Adipocyte (in vitro differentiated cells): ENCODE results near the gene VSNL1.

Source experiments
- DNase-seq: peaks from one replicate; pipeline ENCODE4 v3.0.0-alpha.2; 2015; ENCODE audit warnings: low read depth
- H3K27me3 ChIP-seq: replicated peaks from 2 replicates; pipeline ENCODE4 v1.7.0; 2013; ENCODE audit warnings: mild to moderate bottlenecking, low read length, moderate library complexity; ENCODE audit not compliant: control insufficient read depth, insufficient read depth
- H3K36me3 ChIP-seq: 2 replicates; pipeline ENCODE4 v1.7.0; 2013; ENCODE audit warnings: low read length, mild to moderate bottlenecking, moderate library complexity; ENCODE audit not compliant: control insufficient read depth, insufficient read depth, severe bottlenecking
- H3K4me1 ChIP-seq: 2 replicates; pipeline ENCODE4 v1.7.0; 2013; ENCODE audit warnings: mild to moderate bottlenecking, low read length, moderate library complexity; ENCODE audit not compliant: control insufficient read depth, insufficient read depth
- H3K4me3 ChIP-seq: 2 replicates; pipeline ENCODE4 v1.7.0; 2013; ENCODE audit warnings: mild to moderate bottlenecking, low read length, moderate library complexity
- H3K9ac ChIP-seq: 2 replicates; pipeline ENCODE4 v1.7.0; 2013; ENCODE audit warnings: mild to moderate bottlenecking, low read length, moderate library complexity
- H3K9me3 ChIP-seq: 2 replicates; pipeline ENCODE4 v1.7.0; 2013; ENCODE audit warnings: mild to moderate bottlenecking, low read length, moderate library complexity; ENCODE audit not compliant: control insufficient read depth

Gene VSNL1

GRCh38 chr2:17522303-17522702, 18.2 kb upstream of the VSNL1 start:
- no peak overlapping the region for H3K9ac ChIP-seq
- H3K36me3 ChIP-seq, result no peaks in the 10 kb centered on the region
- H3K4me1 ChIP-seq, result peaks cover 8% of the 10 kb centered on the region
- no peak overlapping the region for H3K4me3 ChIP-seq
- no peaks in the 10 kb centered on the region for H3K9me3 ChIP-seq
- DNase-seq, result no peak
- no peaks in the 10 kb centered on the region for H3K27me3 ChIP-seq

DNA sequence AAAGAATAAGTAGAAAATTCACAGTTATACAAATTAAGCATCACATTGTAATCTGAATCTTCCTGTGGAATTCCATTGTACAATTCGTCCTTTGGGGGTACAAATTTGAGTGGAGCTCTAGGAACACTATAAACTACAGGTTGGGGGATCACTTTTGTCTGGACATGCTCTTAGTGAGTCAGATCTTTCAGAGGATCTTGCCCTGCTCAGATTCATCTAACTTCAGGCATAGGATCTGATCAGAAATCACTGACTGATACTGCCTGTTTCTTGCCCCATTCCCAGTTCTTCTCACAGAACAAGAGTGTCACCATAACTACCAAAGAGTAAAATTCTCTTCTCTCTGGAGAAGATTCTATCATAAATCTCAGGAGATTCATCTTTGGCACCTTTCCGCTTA, 10.7 kb upstream of the VSNL1 start:
- Histone ChIP-seq H3K4me3 (no peak overlapping the region), H3K9me3 (no peaks in the 10 kb centered on the region), H3K27me3 (peaks cover 7% of the 10 kb centered on the region), H3K9ac (no peak overlapping the region), H3K36me3 (no peaks in the 10 kb centered on the region), H3K4me1 (no peaks in the 10 kb centered on the region)
- DNase-seq, result no peak

- Histone ChIP-seq H3K4me1 (peaks cover 3% of the 10 kb centered on the region), H3K27me3 (peaks cover 7% of the 10 kb centered on the region), H3K9ac (no peak overlapping the region), H3K36me3 (no peaks in the 10 kb centered on the region), H3K4me3 (no peak overlapping the region), H3K9me3 (no peaks in the 10 kb centered on the region)
- DNase-seq, result no peak
Measured at GRCh38 chr2:17533546-17533945, 7.0 kb upstream of the VSNL1 start.

GRCh38 chr2:17536416-17536815, 4.1 kb upstream of the VSNL1 start:
- Histone ChIP-seq H3K9me3 (no peaks in the 10 kb centered on the region), H3K4me3 (no peak overlapping the region), H3K4me1 (peaks cover 19% of the 10 kb centered on the region), H3K27me3 (peaks cover 14% of the 10 kb centered on the region), H3K9ac (no peak overlapping the region), H3K36me3 (no peaks in the 10 kb centered on the region)
- no peak for DNase-seq

DNA sequence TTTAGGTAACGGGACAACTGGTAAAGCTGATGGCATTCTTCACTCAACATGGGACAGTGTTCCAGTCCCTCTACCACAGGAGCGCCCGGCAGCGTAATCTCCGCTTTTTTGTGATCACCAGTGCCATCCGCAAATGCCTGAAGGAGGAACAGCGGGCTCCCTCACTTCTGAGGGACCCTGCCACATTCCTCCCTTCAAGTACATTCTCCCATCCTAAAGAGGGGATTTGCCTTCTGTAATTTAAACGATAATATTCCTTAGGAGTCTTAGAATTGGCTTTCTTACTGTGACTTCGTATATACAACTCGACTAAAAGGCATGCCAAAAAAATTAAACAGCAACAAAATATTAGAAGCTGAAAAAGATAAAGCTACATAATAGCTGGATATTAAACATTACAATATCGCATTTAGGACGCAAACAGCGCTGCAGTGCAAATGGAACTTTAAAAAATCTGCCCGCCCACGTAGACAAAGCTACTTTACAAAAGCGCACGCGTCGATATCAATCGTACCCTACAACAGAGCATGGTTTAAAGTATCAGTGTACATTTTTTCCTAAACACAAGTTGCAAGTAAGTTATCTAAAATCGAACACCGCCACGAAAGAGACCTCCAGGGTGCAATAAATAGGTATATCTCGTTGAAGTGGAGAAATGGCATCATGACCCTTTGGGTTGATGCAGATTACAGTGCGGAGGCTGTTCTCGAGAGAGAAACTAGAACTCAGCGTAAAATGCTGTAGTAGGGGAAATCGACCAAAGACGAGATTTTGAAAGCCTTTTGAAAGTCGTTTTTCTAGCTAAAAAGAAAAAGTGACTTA, 2.3 kb upstream of the VSNL1 start:
- peaks cover 20% of the 10 kb centered on the region for H3K27me3 ChIP-seq

DNA sequence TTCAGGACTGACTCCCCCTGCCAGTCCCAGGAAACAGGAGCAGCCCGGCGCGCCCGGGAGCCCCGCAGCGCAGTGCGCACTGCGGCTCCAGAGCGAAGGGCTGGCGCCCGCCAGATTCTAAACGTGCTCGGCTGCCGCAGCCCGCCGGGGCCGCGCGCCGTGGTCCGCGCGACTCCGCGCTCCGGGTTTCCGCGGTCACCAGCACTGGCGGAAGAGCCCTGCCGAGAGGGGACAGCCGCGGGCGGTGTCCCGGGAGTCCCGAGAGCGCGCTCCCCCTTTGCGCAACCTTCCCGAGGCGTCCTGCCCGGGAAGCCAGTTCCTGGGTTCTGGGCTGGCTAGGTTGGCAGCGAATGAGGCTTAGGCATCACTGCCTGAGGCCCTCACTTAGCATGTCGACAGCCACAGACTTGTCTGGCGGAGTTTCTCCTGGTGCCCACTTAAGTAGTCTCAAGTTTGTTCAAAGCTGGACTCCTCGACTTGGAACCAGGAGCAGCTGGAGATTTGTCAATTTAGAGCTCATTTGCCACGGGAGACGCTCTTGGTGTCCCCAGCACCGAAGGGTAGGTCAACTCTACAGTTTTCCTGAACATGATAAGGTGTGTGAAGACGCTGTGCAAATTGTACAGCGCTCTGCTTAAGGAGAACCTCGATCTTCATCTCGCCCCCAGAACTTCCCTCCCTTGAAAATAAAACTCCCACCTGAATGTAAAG, 1.5 kb upstream of the VSNL1 start:
- Histone ChIP-seq H3K9me3 (no peaks in the 10 kb centered on the region), H3K36me3 (no peaks in the 10 kb centered on the region), H3K27me3 (peaks cover 20% of the 10 kb centered on the region), H3K9ac (peak overlapping the region; percentile 72), H3K4me3 (peak overlapping the region; percentile 88), H3K4me1 (peaks cover 20% of the 10 kb centered on the region)
- DNase-seq, result peak; percentile 93

More for the DNA sequence above, 2.3 kb upstream of the VSNL1 start:
- Histone ChIP-seq H3K4me1 (peaks cover 20% of the 10 kb centered on the region), H3K9me3 (no peaks in the 10 kb centered on the region), H3K4me3 (peak overlapping the region; percentile 88), H3K9ac (peak overlapping the region; percentile 72), H3K36me3 (no peaks in the 10 kb centered on the region)
- peak; percentile 73 for DNase-seq

DNA sequence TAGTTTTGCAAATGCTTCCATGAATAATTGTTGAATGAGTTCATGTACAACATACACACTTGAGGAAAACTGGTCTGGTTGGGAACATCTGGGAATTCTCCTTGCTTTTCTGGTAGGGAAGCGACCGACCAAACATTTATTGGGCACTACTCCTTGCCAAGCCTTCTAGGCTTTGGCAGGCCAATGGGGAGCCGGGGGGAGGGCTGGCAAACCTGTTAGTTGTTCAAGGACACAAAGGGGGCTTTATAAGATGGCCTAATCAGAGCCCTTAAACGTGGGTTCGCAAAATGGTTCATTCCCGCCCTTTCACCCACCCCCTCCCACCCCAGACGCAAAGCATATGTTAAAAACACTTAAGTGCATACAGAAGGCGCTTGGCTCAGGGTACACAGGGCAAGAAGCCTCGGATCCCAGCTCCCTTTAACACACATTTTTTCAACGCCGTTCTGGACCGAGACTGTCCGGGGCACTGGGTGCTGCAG, 844 bp upstream of the VSNL1 start:
- Histone ChIP-seq H3K4me1 (peaks cover 20% of the 10 kb centered on the region), H3K36me3 (no peaks in the 10 kb centered on the region), H3K9ac (peak overlapping the region; percentile 50), H3K27me3 (peaks cover 20% of the 10 kb centered on the region), H3K9me3 (no peaks in the 10 kb centered on the region), H3K4me3 (peak overlapping the region; percentile 88)
- peak; percentile 53 for DNase-seq

GRCh38 chr2:17540813-17541530, 476 bp downstream of the VSNL1 start:
- Histone ChIP-seq H3K9ac (peak overlapping the region; percentile 50), H3K27me3 (peaks cover 20% of the 10 kb centered on the region), H3K36me3 (no peaks in the 10 kb centered on the region), H3K4me3 (peak overlapping the region; percentile 88), H3K4me1 (peaks cover 20% of the 10 kb centered on the region), H3K9me3 (no peaks in the 10 kb centered on the region)
- peak; percentile 14 for DNase-seq

DNA sequence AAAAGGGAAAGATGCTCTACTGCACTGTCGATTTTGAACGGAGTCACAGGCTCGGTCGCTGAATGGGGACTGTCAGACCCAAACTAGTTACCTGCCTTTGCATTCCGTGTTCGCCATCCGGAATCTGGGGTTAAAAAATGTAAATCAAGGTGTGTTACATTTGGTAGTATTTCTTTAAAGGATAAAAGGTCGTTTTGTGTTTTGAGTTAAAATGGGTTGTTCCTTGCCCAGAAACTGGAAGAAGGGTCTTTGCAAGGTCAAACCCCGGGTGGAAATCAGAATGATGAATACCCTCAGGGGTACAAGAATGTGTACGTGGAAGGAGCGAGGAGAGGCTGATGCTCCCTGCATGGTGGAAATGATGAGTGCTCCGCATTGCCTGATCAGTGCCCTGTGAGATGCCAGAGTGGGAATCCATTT, 1.0 kb downstream of the VSNL1 start:
- Histone ChIP-seq H3K4me3 (peak overlapping the region; percentile 88), H3K4me1 (peaks cover 20% of the 10 kb centered on the region), H3K9me3 (no peaks in the 10 kb centered on the region), H3K36me3 (no peaks in the 10 kb centered on the region), H3K27me3 (peaks cover 20% of the 10 kb centered on the region), H3K9ac (no peak overlapping the region)
- DNase-seq, result no peak

DNA sequence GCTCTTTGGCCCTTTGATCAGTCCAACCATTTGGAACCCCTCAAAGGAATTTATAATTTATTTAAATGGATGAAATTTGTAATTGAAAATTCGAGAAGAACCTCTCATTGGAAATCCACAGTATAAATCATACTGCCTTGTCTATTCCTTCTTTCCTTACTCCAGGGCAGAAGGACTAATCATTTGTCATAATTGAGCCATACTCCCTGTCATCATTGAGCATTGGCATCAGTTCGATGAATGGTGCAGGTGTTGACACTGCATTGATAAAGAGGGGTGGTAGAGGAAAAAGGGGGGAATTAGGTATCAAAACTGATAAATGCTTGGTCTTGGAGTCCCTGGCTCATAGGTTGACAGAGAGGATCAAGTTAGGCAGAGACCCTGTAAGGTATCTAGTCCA, 2.0 kb downstream of the VSNL1 start:
- H3K9me3 ChIP-seq, result no peaks in the 10 kb centered on the region
- peaks cover 20% of the 10 kb centered on the region for H3K4me1 ChIP-seq
- no peak for DNase-seq
- H3K9ac ChIP-seq, result no peak overlapping the region
- H3K27me3 ChIP-seq, result peaks cover 20% of the 10 kb centered on the region
- H3K4me3 ChIP-seq, result no peak overlapping the region
- no peaks in the 10 kb centered on the region for H3K36me3 ChIP-seq

DNA sequence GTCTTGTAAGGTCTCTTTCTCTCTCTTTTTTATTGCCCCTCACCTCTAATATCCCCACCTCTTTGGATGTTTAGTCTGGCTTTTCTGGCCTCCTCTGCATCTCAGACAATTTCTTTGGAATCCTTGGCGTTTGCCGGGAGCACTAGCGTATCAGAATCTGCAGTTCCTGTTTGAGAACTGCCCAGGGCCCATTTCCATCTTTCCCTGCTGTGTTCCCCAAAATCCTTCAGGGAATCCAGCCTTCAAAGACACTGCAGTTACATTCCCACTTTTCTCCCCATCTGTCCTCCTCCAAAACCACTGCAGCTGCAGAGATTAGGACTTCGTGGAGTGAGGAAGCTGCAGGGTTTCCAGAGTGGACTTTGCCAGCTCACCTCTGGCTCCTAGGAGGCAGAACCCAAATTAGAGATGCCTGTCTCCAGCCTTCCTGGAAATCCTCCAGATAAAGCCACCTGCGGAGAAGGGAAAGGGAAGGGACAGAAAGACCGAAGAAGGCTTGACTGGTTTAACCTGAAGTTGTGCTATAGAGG, 2.7 kb downstream of the VSNL1 start:
- no peak for DNase-seq
- no peaks in the 10 kb centered on the region for H3K36me3 ChIP-seq
- no peaks in the 10 kb centered on the region for H3K9me3 ChIP-seq
- H3K27me3 ChIP-seq, result peaks cover 24% of the 10 kb centered on the region
- H3K4me1 ChIP-seq, result peaks cover 17% of the 10 kb centered on the region
- H3K9ac ChIP-seq, result no peak overlapping the region
- H3K4me3 ChIP-seq, result no peak overlapping the region
